K562 treated with DMSO at 1 percent for 24 hours (cell line): ENCODE data around the gene FAM184B. TPM values are rescaled to one million over a fixed set of nuclear protein-coding genes. Genes with fewer than 3 reads are reported as not detected.

ENCODE experiments used
- total RNA-seq: library from RNA; unstranded; fragments of 300-600 nt; gene quantifications from 2 replicates; pipeline ENCODE4 v1.2.3, GENCODE V29; 2022; ENCODE audit warnings: low read depth; ENCODE audit not compliant: insufficient read depth

FAM184B gene
- not detected in 2 replicates for total RNA-seq

GRCh38 chr4:17781300-17782287 is at the start of gene FAM184B:
TSS of gene FAM184B (minus strand) at chr4:17781621. CDS start at chr4:17781299, 322 bp downstream.

GRCh38 chr4:17810260-17811077 is 29.0 kb upstream of the FAM184B start, which contains the start of the genes DCAF16 and NCAPG:
TSS of gene DCAF16 (minus strand) at chr4:17810757. CDS start at chr4:17804141, 6,616 bp downstream.
TSS of gene NCAPG (plus strand) at chr4:17810979. CDS start at chr4:17811078, 99 bp downstream.

GRCh38 chr4:17614416-17615299 is 166.8 kb downstream of the FAM184B start, which contains the start of gene MED28:
TSS of gene MED28 (plus strand) at chr4:17614641. CDS start at chr4:17614655, 14 bp downstream.

Other genes with a start within 250 kb of the FAM184B start
- 37.6 and 47.9 TPM in 2 replicates for gene LAP3, start 204.4 kb downstream of the FAM184B start, total RNA-seq
- 45.1 and 52.5 TPM in 2 replicates for gene MED28, start 167.0 kb downstream of the FAM184B start, total RNA-seq
- 24.4 and 36.6 TPM in 2 replicates for gene DCAF16, start 29.1 kb upstream of the FAM184B start, total RNA-seq
- gene NCAPG, start 29.4 kb upstream of the FAM184B start, total RNA-seq: 33.2 and 41.9 TPM in 2 replicates
- gene LCORL, start 240.1 kb upstream of the FAM184B start, total RNA-seq: 5.3 and 10.0 TPM in 2 replicates